HG02938 (cell line): ENCODE measurements around the gene RETN.

Experiments
- ATAC-seq: cut with Tn5 transposase; IDR thresholded peaks from one replicate; pipeline ENCODE4 v1.9.1; 2021; ENCODE audit warnings: mild to moderate bottlenecking, moderate library complexity; ENCODE audit not compliant: unreplicated experiment

The RETN gene

DNA sequence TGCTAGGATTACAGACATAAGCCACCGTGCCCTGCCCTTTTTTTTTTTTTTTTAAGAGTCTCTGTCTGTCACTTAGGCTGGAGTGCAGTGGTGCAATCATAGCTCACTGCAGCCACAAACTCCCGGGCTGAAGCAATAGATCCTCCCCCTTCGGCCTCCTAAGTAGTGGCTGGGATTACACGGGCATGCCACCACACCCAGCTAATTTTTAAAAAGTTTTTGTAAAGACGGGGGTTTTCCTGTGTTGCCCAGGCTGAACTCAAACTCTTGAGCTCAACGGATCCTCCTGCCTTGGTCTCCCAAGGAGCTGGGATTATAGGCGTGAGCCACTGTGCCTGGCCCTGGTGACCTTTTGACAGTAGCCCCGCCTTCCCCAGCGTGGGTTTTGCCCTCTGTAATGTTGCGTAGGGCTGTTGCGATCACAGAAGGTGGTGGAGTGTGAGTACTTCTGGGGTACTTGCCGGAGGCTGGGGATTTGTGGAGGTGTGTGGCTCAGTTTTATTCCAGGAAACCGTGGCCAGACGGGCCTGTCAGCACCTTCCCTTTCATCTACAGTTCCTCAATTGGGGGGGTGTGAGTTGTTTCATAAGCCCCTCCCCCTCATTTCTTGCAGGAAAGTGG, 11.6 kb upstream of the RETN start:
- ATAC-seq: no peak

DNA sequence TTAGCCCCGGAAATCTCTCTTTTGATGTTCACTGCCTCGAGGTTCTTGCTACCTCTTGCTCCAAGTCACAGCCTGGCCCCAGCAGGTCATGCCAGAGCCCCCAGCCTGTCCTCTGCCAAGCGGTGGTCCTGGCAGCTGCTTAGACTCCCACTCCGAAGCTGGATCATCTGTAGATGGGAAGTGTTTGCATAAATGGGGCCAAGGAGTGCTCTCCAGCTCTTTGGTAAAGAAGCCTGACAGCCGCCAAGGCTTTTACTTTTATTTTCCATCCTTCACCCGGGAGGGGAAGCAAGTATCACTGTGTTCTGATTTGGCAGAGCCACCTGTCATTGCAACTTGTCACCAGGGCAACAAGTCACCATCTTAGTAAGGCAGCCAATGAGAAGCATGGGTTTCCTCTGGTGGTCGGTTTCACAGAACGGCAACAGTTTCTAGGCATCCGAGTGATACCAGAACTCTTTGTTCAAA, 10.6 kb upstream of the RETN start:
- peak; percentile 64 for ATAC-seq

DNA sequence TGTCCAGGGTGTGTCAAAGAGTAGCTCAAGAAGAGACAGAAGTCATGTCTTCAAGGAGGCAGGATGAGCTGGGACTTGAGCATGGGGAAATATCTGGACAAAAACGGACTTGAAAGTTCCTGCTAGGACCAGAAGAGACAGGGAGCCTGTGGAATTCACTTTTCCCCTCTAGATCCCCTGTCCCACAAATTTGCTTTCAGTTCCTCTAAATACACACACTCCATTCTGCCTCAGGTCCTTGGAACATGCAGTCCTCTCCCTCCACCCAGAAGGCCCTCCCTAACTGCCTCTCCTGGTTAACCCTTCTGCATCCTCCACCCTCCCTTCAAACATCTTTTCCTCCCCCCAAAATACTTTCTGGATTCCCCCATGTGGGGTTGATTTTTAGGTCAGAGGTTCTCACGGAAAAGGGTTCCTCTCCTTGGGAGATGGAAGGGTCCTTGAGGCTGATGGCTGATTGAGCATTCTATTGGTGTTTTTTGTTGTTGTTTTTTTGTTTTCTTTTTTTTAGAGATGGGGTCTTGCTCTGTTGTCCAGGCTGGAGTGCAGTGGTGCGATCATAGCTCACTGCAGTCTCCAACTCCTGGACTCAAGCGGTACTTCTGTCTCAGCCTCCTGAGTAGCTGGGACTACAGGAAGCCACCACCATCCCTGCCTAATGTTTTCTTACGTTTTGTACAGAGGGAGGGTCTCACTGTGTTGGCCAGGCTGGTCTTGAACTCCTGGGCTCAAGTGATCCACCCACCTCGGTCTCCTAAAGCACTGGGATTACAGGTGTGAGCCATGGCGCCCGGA, 6.9 kb upstream of the RETN start:
- ATAC-seq: no peak

DNA sequence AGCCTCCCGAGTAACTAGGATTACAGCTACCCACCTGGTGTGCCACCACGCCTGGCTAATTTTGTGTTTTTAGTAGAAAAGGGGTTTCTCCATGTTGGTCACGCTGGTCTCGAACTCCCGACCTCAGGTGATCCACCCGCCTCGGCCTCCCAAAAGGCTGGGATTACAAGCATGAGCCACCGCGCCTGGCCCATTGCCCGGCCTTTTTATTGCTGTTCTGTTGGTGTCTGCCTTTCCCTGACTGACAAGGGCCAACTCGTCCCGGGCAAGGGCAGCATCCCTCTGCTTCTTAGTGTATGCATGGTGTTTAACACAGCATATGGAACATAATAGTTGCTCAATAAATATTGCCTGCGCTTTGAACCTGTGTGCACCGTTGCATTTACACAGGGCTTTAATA, 6.2 kb upstream of the RETN start:
- ATAC-seq: no peak

DNA sequence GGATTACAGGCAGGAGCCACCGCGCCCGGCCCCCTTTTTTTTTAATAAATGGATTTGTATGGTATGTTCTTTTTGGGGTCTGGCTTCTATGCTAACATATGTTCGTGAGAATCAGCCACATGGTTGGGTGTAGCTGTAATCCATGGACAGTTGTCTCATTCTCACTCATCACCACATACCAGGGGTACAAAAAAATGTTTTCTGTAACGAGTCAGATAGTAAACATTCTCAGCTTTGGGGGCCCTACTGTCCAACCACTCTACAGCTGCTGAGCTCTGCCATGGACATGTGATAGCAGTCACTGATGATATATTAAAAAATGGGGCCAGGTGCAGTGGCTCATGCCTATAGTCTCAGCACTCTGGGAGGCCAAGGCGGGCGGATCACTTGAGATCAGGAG, 5.1 kb upstream of the RETN start:
- no peak for ATAC-seq

DNA sequence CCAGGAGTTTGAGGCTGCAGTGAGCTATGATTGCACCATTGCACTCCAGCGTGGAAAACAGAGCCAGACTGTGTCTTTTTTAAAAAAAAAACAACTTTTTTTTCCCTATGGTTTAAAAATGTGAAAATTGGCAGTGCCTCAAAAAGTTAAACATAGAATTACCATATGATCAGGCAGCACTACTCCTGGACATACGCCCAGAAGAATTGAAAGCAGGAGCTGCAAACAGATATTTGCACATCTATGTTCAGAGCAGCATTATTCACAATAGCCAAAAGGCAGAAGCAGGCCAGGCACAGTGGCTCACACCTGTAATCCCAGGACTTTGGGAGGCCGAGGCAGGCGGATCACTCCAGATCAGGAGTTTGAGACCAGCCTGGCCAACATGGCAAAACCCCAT, 3.8 kb upstream of the RETN start:
- no peak for ATAC-seq

DNA sequence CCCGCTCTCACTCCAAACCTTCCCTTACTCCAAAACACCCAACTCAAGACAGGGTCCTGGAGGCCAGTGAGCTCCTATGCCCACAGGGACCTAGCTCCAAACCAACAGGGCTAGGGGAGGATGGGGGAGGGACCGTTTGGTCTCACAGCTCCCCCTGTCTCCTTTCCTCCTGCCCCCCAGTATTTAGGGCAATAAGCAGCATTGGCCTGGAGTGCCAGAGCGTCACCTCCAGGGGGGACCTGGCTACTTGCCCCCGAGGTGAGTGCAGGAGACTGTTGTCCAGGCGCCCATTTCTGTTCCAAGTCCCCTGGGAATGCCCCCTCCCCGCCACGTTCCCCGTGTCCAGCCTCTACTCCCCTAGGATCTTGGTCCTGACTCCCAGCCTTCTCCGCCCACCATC, 792 bp downstream of the RETN start:
- no peak for ATAC-seq

DNA sequence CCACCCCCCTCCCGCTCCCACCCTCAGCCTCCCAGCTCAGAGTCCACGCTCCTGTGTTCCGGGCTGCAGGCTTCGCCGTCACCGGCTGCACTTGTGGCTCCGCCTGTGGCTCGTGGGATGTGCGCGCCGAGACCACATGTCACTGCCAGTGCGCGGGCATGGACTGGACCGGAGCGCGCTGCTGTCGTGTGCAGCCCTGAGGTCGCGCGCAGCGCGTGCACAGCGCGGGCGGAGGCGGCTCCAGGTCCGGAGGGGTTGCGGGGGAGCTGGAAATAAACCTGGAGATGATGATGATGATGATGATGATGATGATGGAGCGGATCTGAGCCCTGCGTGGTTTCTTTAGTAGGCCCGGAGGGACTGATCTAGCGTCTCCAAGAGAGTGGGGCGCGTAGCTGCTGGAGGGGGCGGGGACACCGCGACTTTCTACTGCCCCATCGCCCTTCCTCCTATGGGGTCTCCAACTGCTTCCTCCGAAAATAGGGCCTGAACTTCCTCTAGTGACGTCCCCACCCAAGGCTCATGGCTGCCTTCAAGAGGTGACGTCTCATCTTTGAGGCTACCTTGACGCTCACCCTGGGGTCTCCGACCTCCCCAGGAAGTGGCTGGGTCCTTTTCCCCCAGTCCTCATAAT, 1.4 kb downstream of the RETN start:
- ATAC-seq: no peak

DNA sequence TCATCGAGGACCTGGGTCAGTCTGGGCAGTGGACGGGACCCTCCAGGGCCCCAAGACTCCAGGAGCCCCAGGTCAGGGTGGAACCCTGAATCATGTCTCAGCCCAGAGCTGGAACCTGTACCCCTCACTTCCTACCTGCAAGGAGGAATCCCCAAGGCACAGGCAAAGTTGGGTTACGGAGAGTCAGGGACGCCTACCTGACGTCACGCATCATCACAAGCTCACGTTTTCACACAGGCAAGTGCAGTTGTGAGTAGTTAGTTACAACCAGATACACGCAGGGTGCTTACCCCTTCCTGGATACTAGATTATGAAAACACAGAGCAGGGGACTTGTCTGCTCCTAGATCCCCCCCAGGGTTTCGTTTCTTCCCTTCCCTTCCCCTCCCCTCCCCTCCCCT, 1.9 kb downstream of the RETN start:
- ATAC-seq: no peak

DNA sequence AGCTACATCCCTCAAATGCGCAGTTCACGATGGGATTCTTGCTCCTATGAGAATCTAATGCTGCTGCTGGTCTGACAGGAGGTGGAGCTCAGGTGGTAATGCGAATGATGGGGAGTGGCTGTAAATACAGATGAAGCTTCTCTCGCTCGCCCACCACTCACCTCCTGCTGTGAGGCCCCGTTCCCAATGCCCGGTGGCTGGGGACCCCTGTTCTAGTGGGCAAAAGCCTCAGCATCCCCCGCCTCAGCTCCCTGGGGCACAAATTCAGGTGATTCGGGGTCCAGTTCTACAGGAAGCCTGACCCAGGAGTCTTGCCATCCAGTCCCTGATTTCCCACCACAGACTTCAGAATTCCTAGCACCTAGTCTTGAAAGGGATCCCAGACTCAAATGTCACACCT, 3.7 kb downstream of the RETN start:
- no peak for ATAC-seq

DNA sequence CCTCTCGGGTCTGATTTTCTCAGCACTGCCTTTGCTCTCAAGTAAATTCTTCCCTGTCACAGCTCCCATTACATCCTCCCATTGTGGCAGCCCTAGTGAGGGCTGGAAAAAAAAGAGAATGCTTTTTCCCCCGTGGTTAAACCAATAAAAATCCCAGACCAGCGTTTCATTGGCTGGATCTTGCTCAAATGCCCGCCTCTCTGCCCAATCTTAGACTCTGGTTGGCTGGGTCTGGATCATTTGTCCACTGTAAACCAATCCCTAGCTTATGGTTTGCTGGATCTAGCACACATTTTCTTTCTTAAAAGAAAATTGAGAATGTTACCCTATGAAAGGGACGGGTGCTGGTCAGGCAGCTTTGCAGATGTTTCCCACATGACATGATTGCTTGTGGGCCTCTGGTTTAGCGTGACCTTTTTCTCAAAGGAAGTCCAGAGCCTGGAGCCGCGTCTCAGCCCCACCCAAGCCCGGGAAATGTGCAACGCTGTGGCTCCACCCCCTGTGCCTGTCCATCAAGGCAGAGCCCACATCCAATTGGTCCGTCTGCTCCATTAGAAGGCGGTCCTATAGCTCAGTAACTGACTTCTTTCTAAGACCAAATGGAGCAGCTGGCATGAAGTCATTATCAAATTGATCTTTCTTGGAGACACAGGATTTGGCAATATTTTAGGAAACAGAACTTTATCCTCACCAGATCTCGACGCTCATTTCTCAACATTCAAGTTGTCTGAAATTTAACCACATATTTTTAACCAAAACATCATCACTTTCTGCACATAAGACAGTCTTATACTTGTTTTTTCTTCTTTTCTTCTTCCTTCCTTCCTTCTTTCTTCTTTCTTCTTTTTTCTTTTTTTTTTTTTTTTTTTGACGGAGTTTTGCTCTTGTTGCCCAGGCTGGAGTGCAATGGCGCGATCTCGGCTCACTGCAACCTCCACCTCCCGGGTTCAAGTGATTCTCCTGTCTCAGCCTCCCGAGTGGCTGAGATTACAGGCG, 5.5 kb downstream of the RETN start:
- ATAC-seq: no peak

DNA sequence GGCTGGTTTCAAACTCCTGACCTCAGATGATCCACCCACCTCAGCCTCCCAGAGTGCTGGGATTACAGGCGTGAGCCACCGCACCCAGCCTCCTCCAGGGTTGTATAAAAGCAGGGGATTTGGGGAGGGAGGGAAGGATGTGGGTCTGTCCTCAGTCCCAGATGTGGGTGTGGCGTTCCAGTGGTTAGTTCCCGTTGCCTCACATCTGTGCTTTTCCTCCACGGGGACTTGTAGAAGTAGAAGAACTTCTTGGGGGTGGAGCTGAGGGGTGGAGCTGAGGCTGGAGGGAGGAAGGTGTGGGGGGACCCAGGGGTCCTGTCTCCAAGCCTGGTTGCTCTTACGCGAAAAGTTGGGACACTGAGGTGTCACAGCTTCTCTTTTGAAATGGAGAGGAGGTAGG, 7.5 kb downstream of the RETN start:
- no peak for ATAC-seq

DNA sequence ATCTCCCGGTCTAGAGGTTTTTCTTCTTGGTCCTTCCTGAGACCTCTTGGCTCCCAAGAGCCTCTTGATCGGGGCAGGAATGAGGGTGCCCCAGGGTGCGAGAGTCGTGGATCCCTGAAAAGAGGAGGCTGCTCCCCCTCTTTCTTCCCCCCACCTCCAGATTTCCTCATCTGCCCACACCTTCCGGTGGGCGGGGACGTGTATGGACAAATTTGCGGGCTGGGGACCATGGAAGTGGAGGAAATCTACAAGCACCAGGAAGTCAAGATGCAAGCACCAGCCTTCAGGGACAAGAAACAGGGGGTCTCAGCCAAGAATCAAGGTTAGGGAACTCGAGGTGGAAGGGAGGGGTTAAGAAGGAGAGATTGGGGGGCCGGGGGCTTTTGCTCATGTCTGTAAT, 8.0 kb downstream of the RETN start, which contains the start of gene MCEMP1:
Gene MCEMP1, plus strand, starts transcription at position 237 of the 400 bp plus-strand sequence. Its CDS starts 31 bp downstream, at position 268.
- no peak for ATAC-seq

DNA sequence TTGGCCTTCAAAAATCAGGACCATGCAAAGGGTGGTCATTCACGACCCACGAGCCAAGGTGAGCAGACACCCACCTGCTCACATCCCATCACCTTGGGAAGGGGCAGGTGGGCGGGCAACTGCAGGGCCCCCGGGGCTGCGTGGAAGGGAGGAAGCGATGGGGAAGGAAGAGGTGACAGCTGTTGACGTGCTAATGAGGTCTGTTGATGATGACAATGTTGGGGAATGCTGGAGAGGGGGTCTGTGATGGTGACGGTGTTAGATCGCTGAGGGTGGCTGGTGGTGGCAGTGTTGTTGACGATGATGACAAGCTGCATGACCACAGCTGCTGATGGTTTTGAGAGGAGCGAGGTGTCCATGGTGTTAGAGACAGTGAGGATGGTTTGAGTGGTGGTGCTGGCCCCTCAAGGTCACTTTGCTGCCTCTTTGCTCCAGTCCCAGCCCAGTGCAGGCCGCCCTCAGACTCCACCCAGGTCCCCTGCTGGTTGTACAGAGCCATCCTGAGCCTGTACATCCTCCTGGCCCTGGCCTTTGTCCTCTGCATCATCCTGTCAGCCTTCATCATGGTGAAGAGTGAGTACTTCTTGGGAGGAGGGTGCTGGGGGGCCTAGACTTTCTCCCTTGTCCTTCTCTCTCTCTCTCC, 8.9 kb downstream of the RETN start:
- no peak for ATAC-seq

DNA sequence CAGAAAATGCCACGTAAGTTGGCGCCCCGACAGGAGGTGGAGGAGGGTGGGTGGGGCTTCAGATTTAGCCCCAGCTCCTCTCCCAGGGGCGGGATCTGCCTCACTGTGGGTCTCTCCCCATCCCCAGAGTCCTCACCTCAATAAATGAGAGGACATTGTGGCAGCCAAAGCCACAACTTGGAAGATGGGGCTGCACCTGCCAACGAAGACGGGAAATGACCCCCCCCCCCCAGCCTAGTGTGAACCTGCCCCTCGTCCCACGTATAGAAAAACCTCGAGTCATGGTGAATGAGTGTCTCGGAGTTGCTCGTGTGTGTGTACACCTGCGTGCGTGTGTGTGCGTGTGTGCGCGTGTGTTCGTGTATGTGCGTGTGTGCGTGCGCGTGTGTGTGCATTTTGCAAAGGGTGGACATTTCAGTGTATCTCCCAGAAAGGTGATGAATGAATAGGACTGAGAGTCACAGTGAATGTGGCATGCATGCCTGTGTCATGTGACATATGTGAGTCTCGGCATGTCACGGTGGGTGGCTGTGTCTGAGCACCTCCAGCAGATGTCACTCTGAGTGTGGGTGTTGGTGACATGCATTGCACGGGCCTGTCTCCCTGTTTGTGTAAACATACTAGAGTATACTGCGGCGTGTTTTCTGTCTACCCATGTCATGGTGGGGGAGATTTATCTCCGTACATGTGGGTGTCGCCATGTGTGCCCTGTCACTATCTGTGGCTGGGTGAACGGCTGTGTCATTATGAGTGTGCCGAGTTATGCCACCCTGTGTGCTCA, 10.3 kb downstream of the RETN start:
- peak; percentile 41 for ATAC-seq

DNA sequence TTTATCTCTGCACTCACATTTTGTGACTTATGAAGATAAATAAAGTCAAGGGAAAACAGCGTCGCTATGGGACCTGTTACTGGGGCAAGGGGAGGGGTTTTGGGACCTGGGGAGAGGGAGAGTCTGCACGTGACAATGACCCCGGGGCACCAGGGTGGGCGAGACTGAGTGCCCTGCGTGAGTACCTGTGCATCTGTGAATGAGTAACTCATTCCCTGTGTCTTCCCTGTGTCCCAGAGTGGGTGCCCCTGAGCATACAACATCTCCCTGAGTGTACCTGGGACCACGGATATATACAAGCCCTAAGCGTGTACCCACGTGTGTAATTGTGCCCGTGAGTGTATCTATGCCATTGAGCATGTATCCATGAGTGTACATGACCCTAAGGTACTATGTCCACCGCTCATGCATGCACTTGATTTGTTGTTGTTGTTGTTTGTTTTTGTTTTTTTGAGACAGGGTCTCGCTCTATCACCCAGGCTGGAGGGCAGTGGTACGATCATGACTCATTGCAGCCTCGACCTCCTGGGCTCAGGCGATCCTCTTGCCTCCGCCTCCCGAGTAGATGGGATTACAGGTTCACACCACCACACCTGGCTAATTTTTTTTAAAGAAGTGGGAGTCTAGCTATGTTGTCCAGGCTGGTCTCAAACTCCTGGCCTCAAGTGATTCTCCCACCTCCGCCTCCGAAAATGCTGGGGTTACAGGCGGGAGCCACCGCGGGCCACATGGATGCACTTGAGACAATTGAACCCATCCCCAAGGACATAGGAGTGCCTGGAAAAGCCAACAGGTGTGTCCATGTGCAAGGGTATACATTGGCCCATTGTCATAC, 11.1 kb downstream of the RETN start:
- no peak for ATAC-seq

DNA sequence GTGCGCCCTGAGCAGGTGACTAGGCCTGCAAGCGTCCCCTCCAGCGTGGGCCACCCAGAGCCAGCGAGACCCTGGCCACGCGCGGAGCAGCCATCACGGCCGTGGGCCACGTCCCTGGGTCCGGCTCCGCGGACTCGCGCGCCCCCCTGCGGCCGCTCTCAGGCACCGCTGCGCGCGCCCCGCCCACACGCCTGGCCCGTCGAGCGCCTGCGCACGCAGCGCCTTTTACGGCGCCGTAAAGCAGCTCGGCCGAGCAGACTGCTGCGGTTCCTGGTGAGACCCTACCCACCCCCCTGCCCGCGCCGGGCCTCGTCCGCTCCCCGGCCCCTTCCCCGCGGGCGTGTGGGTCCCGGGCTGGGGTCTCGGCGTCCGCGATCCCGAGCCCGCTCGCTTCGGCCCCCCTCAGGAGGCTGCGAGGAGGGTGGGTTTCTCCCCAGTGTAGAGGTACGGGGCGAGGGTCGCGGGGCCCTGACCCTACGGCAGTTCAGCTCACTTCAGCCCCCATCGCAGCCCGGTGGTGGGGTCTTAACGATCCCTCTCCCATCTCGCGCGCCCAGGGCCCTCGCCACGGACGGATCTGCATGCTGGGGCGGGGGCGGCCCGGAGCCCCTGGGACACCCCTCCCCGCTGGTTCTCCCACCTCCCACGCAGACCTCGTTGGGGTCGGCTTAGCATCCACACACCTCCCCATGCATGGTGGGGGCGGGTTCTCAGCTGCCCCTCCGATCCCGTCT, 11.9 kb downstream of the RETN start, which contains the start of gene TRAPPC5:
Gene TRAPPC5, plus strand, starts transcription at position 228 of the 734 bp plus-strand sequence. CDS start 1,421 bp downstream, outside the sequence.
- ATAC-seq: no peak
